ENCODE data around the gene CLEC1A. TPM values are rescaled to one million over a fixed set of nuclear protein-coding genes. Genes with fewer than 3 reads are reported as not detected.

CLEC1A gene
- not detected in 2 replicates for total RNA-seq

GRCh38 chr12:10098791-10099190 lies at the start of gene CLEC1A:
CLEC1A (minus strand) TSS chr12:10098985; CDS start chr12:10098922, 63 bp downstream.

GRCh38 chr12:10130042-10130441 lies 31.3 kb upstream of the CLEC1A start, which contains the start of gene CLEC7A:
CLEC7A (minus strand) TSS chr12:10130199; CDS start chr12:10130082, 117 bp downstream.

GRCh38 chr12:10030446-10030845 lies 68.3 kb downstream of the CLEC1A start, which contains the start of gene CLEC9A:
CLEC9A (plus strand) TSS chr12:10030682; CDS start chr12:10052688, 22,006 bp downstream.

Other genes with a start within 250 kb of the CLEC1A start
- 32.1 and 53.6 TPM in 2 replicates for gene CLEC2B, start 229.6 kb downstream of the CLEC1A start, total RNA-seq
- not detected in 2 replicates for gene KLRF2, start 217.5 kb downstream of the CLEC1A start, total RNA-seq
- gene CLEC2A, start 166.6 kb downstream of the CLEC1A start, total RNA-seq, result not detected in 2 replicates
- gene CLEC12A, start 127.6 kb downstream of the CLEC1A start, total RNA-seq, result not detected in 2 replicates
- gene CLEC1B, start 99.9 kb downstream of the CLEC1A start, total RNA-seq, result not detected in 2 replicates
- not detected in 2 replicates for gene CLEC12B, start 88.4 kb downstream of the CLEC1A start, total RNA-seq
- not detected in 2 replicates for gene CLEC9A, start 68.3 kb downstream of the CLEC1A start, total RNA-seq
- not detected in 2 replicates for gene CLEC7A, start 31.2 kb upstream of the CLEC1A start, total RNA-seq
- gene OLR1, start 73.1 kb upstream of the CLEC1A start, total RNA-seq, result not detected in 2 replicates
- gene TMEM52B, start 80.0 kb upstream of the CLEC1A start, total RNA-seq, result under 0.01 TPM in 1 of 2 replicates, not detected in the other
- gene GABARAPL1, start 113.9 kb upstream of the CLEC1A start, total RNA-seq, result 9.8 and 16.5 TPM in 2 replicates
- gene KLRD1, start 208.9 kb upstream of the CLEC1A start, total RNA-seq, result under 0.01 TPM in 2 replicates